NCI-H1048 (cell line): ENCODE results near the gene ATF7IP2.
"Not testable (repeated sequence)": the region's sequence is repeated elsewhere in the genome, so short reads cannot be mapped to it uniquely, and the experiment has no call there.

Experiments used
- DNase-seq: peaks from one replicate; lab custom pipeline; 2025; lab: John Stamatoyannopoulos, UW

Gene ATF7IP2

GRCh38 chr16:10373556-10373955 lies 12.3 kb upstream of the ATF7IP2 start:
- no peak for DNase-seq

DNA sequence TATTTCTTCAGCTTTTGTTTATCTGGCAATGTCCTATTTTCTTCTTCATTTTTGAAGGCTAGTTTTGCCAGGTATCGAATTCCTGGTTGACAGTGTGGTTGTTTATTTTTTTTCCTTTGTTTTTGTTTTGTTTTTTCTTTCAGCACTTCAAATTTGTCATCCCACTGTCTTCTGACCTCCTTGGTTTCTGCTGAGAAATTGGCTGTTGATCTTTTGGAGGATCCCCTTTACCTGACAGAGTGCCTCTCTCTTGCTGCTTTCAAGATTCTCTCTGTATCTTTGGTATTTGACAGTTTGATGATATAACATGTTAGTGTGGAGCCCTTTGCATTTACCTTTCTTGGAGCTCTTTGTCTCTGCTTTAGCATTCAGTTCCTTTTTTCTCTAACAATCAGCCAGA lies 9.6 kb upstream of the ATF7IP2 start:
- no peak for DNase-seq

GRCh38 chr16:10383626-10384025 lies 2.2 kb upstream of the ATF7IP2 start:
- DNase-seq = no peak

GRCh38 chr16:10386517-10387100 lies 748 bp downstream of the ATF7IP2 start:
- no peak for DNase-seq

- DNase-seq = no peak
Measured at GRCh38 chr16:10387188-10387617, 1.3 kb downstream of the ATF7IP2 start.

DNA sequence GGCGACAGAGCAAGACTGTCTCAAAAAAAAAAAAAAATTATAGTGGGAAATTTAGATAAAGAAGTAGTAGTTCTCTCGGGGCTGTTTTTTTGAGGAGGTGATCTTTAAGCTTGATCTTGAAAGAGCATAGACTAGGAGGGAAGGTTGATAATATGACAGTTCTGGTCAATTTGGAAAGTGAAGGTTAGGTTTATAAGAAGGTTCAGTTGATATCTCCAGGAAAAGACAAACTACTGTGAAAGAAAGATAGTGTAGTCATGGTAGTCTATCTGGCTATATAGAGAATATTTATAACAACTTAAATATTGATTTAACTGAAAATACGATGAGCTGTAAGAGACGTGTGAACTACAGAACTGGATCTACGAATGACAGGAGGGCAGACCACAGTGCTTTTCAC lies 3.1 kb downstream of the ATF7IP2 start:
- DNase-seq = no peak

DNA sequence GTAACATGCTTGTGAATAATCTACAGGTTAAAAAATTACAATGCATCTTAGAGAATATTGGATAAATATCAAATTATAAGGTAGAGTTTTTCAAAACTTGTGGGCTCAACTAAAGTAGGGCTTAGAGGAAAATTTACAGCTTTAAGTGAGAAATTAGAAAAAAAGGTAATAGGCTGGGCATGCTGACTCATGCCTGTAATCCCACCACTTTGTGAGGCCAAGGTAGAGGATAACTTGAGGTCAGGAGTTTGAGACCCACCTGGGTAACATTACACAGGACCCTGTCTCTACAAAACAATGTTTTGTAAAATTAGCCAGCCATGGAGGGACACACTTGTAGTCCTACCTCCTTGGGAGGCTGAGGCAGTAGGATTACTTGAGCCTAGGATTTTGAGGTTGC lies 4.5 kb downstream of the ATF7IP2 start:
- DNase-seq = no peak

- no peak for DNase-seq
Measured at GRCh38 chr16:10390867-10391266, 5.0 kb downstream of the ATF7IP2 start.

- no peak for DNase-seq
Measured at GRCh38 chr16:10391339-10391738, 5.5 kb downstream of the ATF7IP2 start.

DNA sequence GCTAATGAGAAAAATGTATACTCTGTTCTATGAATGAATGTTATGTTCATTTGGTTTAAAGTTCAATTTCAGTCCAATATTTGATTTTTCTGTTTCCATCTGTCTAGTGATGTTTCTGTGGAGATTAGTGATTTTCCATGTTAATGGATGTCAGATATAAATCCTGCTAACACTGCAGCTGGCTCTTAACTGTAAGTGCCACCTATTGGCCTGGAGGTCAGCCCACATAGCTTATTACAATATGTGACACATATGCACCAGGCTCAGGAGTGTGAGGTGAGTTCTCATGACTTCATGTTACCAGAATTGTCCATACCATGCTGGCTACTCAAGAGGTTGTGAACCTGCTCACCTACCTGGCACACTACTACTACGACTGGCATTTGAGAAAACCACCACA lies 17.1 kb downstream of the ATF7IP2 start:
- DNase-seq = no peak

DNA sequence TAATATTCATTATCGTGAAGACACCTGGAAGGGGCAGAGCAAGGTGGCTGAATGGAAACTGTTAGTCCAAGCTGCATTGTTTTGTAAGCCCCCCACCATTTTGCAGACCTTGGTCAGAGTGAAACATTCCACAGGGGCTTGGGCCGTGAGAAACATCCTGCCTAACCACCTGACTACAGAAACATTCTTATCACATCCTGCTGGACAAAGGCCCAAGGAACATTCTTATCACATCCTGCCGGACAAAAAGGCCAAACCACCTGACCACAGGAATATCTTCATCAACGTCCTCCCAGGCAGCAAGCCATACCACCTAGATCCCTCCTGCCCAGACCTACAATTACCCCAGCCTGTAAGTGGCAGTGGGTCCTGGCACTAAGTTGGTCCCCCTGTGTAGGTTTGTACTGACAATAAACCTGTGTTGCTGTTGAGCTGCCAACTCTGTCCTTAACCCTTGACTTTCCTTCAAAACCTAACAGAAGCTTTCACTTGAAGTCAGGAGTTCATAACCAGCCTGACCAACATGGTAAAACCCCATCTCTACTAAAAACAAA lies 19.6 kb downstream of the ATF7IP2 start:
- DNase-seq = no peak

GRCh38 chr16:10408824-10409381 lies 23.0 kb downstream of the ATF7IP2 start:
- no peak for DNase-seq

DNA sequence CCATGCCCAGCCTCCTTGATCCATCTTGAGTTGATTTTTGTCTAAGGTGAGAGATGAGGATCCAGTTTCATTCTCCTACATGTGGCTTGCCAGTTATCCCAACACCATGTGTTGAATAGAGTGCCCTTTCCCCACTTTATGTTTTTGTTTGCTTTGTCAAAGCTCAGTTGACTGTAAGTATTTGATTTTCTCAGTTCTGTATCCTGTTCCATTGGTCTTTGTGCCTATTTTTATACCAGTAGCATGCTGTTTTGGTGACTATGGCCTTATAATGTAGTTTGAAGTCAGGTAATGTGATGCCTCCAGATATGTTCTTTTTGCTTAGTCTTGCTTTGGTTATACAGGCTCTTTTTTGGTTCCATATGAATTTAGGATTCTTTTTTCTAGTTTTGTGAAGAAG lies 23.9 kb downstream of the ATF7IP2 start:
- not testable (repeated sequence) for DNase-seq

DNA sequence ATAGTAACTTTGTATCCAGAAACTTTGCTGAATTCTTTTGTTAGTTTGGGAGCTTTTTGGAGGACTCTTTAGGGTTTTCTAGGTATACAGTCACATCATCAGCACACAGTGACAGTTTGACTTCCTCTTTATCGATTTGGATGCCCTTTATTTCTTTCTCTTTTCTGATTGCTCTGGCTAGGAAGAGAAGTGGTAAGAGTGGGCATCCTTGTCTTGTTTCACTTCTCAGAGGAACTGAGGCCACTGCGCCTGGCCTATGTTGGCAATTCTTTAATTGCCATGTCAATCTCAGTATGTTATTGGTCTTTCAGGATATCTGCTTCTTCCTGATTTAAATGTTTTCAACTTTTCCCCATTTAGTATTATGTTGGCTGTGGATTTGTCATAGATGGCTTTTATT lies 24.6 kb downstream of the ATF7IP2 start:
- no peak for DNase-seq

- no peak for DNase-seq
Measured at GRCh38 chr16:10412935-10413601, 27.2 kb downstream of the ATF7IP2 start.

- not testable (repeated sequence) for DNase-seq
Measured at GRCh38 chr16:10418204-10418603, 32.3 kb downstream of the ATF7IP2 start.

- DNase-seq = no peak
Measured at GRCh38 chr16:10419701-10420100, 33.8 kb downstream of the ATF7IP2 start.

DNA sequence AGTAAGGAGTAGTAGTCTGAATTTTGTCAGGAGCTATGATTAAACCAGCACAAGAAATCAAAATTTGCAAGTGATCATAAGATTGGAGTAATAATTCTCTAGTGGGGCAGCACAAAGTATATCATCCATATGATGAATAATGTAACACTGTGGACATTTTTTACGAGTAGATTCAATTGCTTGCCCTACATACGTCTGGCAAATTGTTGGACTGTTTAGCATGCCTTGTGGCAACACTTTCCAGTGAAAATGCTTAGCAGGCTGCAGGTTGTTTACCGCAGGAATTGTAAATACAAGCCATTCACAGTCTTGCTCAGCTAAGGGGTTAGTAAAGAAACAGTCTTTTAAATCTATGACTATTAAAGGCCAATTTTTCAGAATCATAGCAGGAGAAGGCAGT lies 35.7 kb downstream of the ATF7IP2 start:
- DNase-seq = no peak

- no peak for DNase-seq
Measured at GRCh38 chr16:10428433-10429168, 42.7 kb downstream of the ATF7IP2 start.

DNA sequence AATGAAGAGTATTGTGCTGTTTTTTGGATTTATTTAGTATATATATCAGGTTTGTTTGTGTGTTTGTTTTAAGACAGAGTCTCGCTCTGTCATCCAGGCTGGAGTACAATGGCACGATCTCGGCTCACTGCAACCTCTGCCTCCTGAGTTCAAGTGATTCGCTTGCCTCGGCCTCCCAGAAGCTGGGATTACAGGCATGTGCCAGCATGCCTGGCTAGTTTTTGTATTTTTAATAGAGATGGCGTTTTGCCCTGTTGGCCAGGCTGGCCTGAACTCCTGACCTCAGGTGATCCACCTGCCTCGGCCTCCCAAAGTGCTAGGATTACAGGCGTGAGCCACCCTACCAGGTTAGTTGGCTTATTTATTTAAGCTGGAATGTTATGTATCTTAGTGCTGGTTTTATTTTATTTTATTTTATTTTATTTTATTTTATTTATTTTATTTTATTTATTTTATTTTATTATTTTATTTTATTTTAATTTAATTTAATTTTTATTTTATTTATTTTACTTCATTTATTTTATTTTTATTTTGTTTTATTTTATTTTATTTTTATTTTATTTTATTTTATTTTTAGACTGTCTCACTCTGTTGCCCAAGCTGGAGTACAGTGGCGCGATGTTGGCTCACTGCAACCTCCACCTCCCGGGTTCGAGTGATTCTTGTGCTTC lies 43.6 kb downstream of the ATF7IP2 start:
- not testable (repeated sequence) for DNase-seq

DNA sequence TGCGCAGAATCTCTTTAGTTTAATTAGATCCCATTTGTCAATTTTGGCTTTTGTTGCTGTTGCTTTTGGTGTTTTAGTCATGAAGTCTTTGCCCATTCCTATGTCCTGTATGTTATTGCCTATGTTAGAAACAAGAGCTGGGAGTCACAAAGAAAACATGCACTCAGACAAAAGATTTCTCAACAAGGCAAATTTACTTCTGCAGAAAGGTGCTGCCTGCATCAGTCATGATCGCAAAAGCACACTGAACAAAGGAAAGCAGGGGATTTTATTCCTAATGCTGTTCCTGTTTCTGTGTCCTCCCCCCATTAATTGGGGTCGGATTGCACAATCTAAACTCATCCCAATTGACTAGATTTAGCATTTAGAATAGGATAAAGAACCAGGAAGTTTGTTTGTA lies 55.9 kb downstream of the ATF7IP2 start:
- DNase-seq = no peak

GRCh38 chr16:10447289-10447688 lies 61.4 kb downstream of the ATF7IP2 start:
- DNase-seq = no peak
